Ammon's horn (tissue), 1 donor: ENCODE measurements around the gene CNN3.

ENCODE experiments used
- DNase-seq: peaks from one replicate; pipeline ENCODE4 v3.0.0-alpha.2; 2016; ENCODE audit warnings: low spot score

The CNN3 gene

GRCh38 chr1:94926915-94927404 lies at the start of gene CNN3:
Gene CNN3 (minus strand): TSS chr1:94927110. CDS start chr1:94926894, 216 bp downstream.
- DNase-seq = peak; percentile 95

GRCh38 chr1:94974824-94975223 lies 47.9 kb upstream of the CNN3 start:
- no peak for DNase-seq

GRCh38 chr1:94974241-94974640 lies 47.3 kb upstream of the CNN3 start:
- no peak for DNase-seq

- DNase-seq = no peak
These were observed 46.5 kb upstream of the CNN3 start for GRCh38 chr1:94973309-94973922.

GRCh38 chr1:94971491-94971924 lies 44.6 kb upstream of the CNN3 start:
- DNase-seq = no peak

- no peak for DNase-seq
These were observed 43.9 kb upstream of the CNN3 start for GRCh38 chr1:94970783-94971182.

GRCh38 chr1:94969137-94969536 lies 42.2 kb upstream of the CNN3 start:
- DNase-seq = no peak

- no peak for DNase-seq
These were observed 39.1 kb upstream of the CNN3 start for GRCh38 chr1:94966033-94966432.

GRCh38 chr1:94963864-94964263 lies 37.0 kb upstream of the CNN3 start:
- no peak for DNase-seq

- DNase-seq = peak; percentile 43
These were observed 35.7 kb upstream of the CNN3 start for GRCh38 chr1:94962409-94963265.

- no peak for DNase-seq
These were observed 35.1 kb upstream of the CNN3 start for GRCh38 chr1:94961988-94962387.

GRCh38 chr1:94961582-94961981 lies 34.7 kb upstream of the CNN3 start:
- no peak for DNase-seq

GRCh38 chr1:94958081-94958480 lies 31.2 kb upstream of the CNN3 start:
- no peak for DNase-seq

- DNase-seq = no peak
These were observed 29.1 kb upstream of the CNN3 start for GRCh38 chr1:94955767-94956632.

GRCh38 chr1:94954263-94955220 lies 27.6 kb upstream of the CNN3 start:
- DNase-seq = no peak

- DNase-seq = no peak
These were observed 26.8 kb upstream of the CNN3 start for GRCh38 chr1:94953746-94954145.

- no peak for DNase-seq
These were observed 26.2 kb upstream of the CNN3 start for GRCh38 chr1:94953107-94953506.

- no peak for DNase-seq
These were observed 25.6 kb upstream of the CNN3 start for GRCh38 chr1:94952539-94952938.

GRCh38 chr1:94951509-94952208 lies 24.7 kb upstream of the CNN3 start:
- DNase-seq = no peak

GRCh38 chr1:94951046-94951445 lies 24.1 kb upstream of the CNN3 start:
- no peak for DNase-seq
